ENCODE data around the gene NDUFS6.
"Not testable (repeated sequence)": the region's sequence is repeated elsewhere in the genome, so short reads cannot be mapped to it uniquely, and the experiment has no call there.

The NDUFS6 gene

DNA sequence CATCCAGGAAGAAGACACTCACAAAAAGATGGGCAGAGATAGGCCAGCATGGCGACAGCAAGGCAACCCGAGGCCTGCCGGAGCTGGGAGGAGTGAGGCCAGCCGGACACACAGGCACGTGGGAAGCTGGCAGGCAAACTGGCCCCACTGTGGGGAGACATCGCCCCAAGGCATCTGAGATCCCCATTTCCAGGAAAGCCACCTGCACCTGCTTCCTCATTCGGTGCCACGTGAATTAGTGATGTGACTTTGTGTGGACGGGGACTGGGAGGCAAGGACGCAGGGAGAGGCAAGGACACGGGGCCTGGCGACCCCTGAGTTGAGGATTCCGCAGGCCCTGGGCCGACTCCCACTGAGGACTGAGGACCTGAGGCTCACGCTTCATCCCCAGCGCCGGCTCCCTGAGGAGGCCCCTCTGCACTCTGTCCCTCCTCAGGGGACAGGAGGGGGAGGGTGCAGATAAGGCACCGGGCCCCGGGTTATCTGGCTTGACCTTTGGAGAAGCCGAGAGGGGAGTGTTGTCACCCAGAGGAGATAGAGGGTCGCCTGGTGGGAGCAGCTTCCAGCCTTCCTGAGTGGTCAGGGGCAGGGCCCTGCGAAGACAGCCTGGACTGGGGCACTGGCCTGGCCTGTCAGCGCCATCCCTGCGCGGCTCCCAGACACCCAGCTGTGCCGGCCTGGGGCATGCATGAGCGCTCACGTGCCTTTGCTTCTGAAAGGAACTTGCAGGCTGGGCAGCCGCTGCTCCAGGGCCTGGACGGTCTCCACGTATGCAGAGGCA, 39.7 kb downstream of the NDUFS6 start:
- Histone ChIP-seq H3K4me3 (ENCODE audit: low read depth, low read length) (no peak overlapping the region), H3K9me3 (ENCODE audit: control insufficient read depth, insufficient read depth, low read depth, low read length) (no peaks in the 10 kb centered on the region), H3K27ac (ENCODE audit: extremely low read depth, low read depth, low read length) (no peak overlapping the region), H3K4me1 (ENCODE audit: control insufficient read depth, insufficient read depth, low read length) (peaks cover 4% of the 10 kb centered on the region; the same call in 1 of the 2 replicates), H3K36me3 (ENCODE audit: control insufficient read depth in 2 of 2, insufficient read depth in 1 of 2, low read length in 2 of 2) (no peaks in the 10 kb centered on the region)
- ChIA-PET CTCF (no interaction called here), POLR2A (no interaction called here)
- TF ChIP-seq YY2 (tag by site-specific recombination; IDR thresholded peaks at IDR 0.05) (no peak), ZNF514 (tag by site-specific recombination; IDR thresholded peaks at IDR 0.05) (no peak), ZNF23 (tag by site-specific recombination; IDR thresholded peaks at IDR 0.05; ENCODE audit: borderline replicate concordance) (no peak), ZNF16 (tag by site-specific recombination; IDR thresholded peaks at IDR 0.05; ENCODE audit: low read depth) (no peak), ZNF138 (tag by site-specific recombination; IDR thresholded peaks at IDR 0.05; ENCODE audit: borderline replicate concordance) (no peak), ZNF701 (tag by site-specific recombination; IDR thresholded peaks at IDR 0.05) (no peak), ZNF404 (tag by site-specific recombination; IDR thresholded peaks at IDR 0.05) (no peak), KLF7 (tag by site-specific recombination; IDR thresholded peaks at IDR 0.05; ENCODE audit: borderline replicate concordance) (no peak)
- TF ChIP-seq, protein P1, sequence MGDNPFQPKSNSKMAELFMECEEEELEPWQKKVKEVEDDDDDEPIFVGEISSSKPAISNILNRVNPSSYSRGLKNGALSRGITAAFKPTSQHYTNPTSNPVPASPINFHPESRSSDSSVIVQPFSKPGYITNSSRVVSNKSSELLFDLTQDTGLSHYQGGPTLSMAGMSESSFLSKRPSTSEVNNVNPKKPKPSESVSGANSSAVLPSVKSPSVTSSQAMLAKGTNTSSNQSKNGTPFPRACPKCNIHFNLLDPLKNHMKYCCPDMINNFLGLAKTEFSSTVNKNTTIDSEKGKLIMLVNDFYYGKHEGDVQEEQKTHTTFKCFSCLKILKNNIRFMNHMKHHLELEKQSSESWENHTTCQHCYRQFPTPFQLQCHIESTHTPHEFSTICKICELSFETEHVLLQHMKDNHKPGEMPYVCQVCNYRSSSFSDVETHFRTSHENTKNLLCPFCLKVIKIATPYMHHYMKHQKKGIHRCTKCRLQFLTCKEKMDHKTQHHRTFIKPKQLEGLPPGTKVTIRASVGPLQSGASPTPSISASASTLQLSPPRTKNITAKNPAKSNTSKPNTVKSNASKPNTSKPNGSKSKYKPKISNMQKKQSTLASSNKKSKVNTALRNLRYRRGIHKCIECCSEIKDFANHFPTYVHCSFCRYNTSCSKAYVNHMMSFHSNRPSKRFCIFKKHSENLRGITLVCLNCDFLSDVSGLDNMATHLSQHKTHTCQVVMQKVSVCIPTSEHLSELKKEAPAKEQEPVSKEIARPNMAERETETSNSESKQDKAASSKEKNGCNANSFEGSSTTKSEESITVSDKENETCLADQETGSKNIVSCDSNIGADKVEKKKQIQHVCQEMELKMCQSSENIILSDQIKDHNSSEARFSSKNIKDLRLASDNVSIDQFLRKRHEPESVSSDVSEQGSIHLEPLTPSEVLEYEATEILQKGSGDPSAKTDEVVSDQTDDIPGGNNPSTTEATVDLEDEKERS (tag by site-specific recombination; IDR thresholded peaks at IDR 0.05), result no peak

DNA sequence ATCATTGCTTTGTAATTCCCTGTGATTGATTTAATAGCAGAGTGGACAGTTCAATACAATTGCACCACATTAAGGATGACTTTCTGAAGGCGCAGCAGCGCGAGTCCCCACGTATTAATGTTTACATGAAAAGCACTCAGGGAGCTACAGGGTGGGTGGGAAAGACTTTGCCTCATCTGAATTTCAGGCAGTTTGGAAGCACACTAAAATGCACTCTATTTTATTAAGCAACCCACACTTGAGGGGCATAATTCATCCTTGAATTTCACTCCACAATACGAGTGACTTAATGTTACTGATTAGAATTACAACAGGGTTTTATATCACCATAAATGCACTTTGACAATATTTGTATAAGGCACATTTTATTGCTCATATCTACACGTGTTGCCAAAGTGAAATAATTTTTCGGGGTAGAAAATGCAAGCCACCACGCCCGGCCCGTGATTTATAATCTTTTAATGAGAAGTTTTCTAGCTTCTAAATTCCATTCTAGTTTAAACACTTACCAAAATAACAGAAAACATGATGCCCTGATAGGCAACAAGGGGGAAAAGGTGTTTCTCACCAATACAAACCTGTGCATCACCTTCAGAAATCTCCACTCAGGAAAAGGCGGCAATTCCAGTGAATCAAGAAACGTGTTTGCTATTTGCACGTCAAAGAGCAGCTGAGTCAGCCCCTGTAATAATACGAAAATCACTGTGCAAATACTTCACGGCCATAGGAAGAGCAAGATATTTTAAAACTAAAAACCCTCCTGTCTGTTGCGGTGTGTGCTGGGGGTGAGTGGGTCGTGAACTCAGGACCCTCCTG, 41.0 kb downstream of the NDUFS6 start:
- no peak overlapping the region for H3K4me3 ChIP-seq (ENCODE audit: low read depth, low read length)
- CTCF ChIA-PET, result no interaction called here
- POLR2A ChIA-PET, result no interaction called here
- H3K9me3 ChIP-seq (ENCODE audit: control insufficient read depth, insufficient read depth, low read depth, low read length), result no peaks in the 10 kb centered on the region
- no peaks in the 10 kb centered on the region for H3K36me3 ChIP-seq (ENCODE audit: control insufficient read depth in 2 of 2, insufficient read depth in 1 of 2, low read length in 2 of 2)
- 0 out of 2 replicates have a peak, but pooled peaks have one; percentile 23 for TF ChIP-seq ZNF843 (tag by site-specific recombination; IDR thresholded peaks at IDR 0.05)
- TF ChIP-seq, protein P2, sequence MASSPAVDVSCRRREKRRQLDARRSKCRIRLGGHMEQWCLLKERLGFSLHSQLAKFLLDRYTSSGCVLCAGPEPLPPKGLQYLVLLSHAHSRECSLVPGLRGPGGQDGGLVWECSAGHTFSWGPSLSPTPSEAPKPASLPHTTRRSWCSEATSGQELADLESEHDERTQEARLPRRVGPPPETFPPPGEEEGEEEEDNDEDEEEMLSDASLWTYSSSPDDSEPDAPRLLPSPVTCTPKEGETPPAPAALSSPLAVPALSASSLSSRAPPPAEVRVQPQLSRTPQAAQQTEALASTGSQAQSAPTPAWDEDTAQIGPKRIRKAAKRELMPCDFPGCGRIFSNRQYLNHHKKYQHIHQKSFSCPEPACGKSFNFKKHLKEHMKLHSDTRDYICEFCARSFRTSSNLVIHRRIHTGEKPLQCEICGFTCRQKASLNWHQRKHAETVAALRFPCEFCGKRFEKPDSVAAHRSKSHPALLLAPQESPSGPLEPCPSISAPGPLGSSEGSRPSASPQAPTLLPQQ (tag by site-specific recombination; IDR thresholded peaks at IDR 0.05), result 0 out of 2 replicates have a peak, but pooled peaks have one; percentile 31
- TF ChIP-seq ZFP69B (tag by site-specific recombination; IDR thresholded peaks at IDR 0.05), result no peak
- peak; percentile 77 for TF ChIP-seq ZFHX2 (tag by site-specific recombination; conservative IDR thresholded peaks at IDR 0.05)
- TF ChIP-seq, protein P3, sequence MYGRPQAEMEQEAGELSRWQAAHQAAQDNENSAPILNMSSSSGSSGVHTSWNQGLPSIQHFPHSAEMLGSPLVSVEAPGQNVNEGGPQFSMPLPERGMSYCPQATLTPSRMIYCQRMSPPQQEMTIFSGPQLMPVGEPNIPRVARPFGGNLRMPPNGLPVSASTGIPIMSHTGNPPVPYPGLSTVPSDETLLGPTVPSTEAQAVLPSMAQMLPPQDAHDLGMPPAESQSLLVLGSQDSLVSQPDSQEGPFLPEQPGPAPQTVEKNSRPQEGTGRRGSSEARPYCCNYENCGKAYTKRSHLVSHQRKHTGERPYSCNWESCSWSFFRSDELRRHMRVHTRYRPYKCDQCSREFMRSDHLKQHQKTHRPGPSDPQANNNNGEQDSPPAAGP (tag by site-specific recombination; IDR thresholded peaks at IDR 0.05), result peak; percentile 83
- TF ChIP-seq, protein P4, sequence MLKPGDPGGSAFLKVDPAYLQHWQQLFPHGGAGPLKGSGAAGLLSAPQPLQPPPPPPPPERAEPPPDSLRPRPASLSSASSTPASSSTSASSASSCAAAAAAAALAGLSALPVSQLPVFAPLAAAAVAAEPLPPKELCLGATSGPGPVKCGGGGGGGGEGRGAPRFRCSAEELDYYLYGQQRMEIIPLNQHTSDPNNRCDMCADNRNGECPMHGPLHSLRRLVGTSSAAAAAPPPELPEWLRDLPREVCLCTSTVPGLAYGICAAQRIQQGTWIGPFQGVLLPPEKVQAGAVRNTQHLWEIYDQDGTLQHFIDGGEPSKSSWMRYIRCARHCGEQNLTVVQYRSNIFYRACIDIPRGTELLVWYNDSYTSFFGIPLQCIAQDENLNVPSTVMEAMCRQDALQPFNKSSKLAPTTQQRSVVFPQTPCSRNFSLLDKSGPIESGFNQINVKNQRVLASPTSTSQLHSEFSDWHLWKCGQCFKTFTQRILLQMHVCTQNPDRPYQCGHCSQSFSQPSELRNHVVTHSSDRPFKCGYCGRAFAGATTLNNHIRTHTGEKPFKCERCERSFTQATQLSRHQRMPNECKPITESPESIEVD (tag by site-specific recombination; IDR thresholded peaks at IDR 0.05), result peak; percentile 80; the same call in 1 of the 2 replicates
- TF ChIP-seq, protein P5, sequence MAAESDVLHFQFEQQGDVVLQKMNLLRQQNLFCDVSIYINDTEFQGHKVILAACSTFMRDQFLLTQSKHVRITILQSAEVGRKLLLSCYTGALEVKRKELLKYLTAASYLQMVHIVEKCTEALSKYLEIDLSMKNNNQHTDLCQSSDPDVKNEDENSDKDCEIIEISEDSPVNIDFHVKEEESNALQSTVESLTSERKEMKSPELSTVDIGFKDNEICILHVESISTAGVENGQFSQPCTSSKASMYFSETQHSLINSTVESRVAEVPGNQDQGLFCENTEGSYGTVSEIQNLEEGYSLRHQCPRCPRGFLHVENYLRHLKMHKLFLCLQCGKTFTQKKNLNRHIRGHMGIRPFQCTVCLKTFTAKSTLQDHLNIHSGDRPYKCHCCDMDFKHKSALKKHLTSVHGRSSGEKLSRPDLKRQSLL (tag by site-specific recombination; IDR thresholded peaks at IDR 0.05), result no peak
- peak; percentile 58 for TF ChIP-seq EGR2 (tag by site-specific recombination; IDR thresholded peaks at IDR 0.05; ENCODE audit: low read depth)
- TF ChIP-seq ZNF335 (tag by site-specific recombination; conservative IDR thresholded peaks at IDR 0.05), result peak; percentile 85
- no peak for TF ChIP-seq ZNF140 (tag by site-specific recombination; IDR thresholded peaks at IDR 0.05)
- 0 out of 2 replicates have a peak, but pooled peaks have one; percentile 21 for TF ChIP-seq ZEB2 (tag by site-specific recombination; IDR thresholded peaks at IDR 0.05)
- H3K27ac ChIP-seq (ENCODE audit: extremely low read depth, low read depth, low read length), result no peak overlapping the region
- H3K4me1 ChIP-seq (ENCODE audit: control insufficient read depth, insufficient read depth, low read length), result peaks cover 4% of the 10 kb centered on the region; the same call in 1 of the 2 replicates

DNA sequence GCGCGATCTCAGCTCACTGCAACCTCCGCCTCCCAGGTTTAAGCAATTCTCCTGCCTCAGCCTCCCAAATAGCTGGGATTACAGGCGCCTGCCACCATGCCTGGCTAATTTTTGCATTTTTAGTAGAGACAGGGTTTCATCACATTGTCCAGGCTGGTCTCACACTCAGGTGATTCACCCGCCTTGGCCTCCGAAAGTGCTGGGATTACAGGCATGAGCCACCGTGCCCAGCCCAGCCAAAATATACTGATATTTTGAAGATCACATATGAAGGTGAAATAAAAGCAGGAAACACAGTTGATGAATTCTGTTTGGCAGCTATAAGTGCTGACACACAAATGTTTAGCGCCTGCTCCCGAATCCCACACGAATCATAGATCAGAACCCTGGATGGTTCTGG, 42.6 kb downstream of the NDUFS6 start:
- POLR2A ChIA-PET; CTCF ChIA-PET; H3K36me3 ChIP-seq (ENCODE audit: control insufficient read depth in 2 of 2, insufficient read depth in 1 of 2, low read length in 2 of 2); H3K27ac ChIP-seq (ENCODE audit: extremely low read depth, low read depth, low read length); H3K4me3 ChIP-seq (ENCODE audit: low read depth, low read length); H3K4me1 ChIP-seq (ENCODE audit: control insufficient read depth, insufficient read depth, low read length); H3K9me3 ChIP-seq (ENCODE audit: control insufficient read depth, insufficient read depth, low read depth, low read length): not testable (repeated sequence)
